TTC549 (cell line): ENCODE data around the gene UGCG.
"Not testable (repeated sequence)": the region's sequence is repeated elsewhere in the genome, so short reads cannot be mapped to it uniquely, and the experiment has no call there.

ENCODE experiments used
- FAIRE-seq: peaks from 2 replicates; lab custom pipeline; 2012; peaks lifted over from hg19 to GRCh38; lab: Jason Lieb, UNC

The UGCG gene

GRCh38 chr9:111920531-111920930 lies 23.9 kb downstream of the UGCG start:
- no peak for FAIRE-seq

- FAIRE-seq: no peak
Measured at GRCh38 chr9:111922324-111923013, 25.9 kb downstream of the UGCG start.

GRCh38 chr9:111924281-111924680 lies 27.7 kb downstream of the UGCG start:
- FAIRE-seq: no peak

GRCh38 chr9:111925017-111925770 lies 28.6 kb downstream of the UGCG start:
- FAIRE-seq: no peak

- no peak for FAIRE-seq
Measured at GRCh38 chr9:111925784-111926183, 29.2 kb downstream of the UGCG start.

- no peak for FAIRE-seq
Measured at GRCh38 chr9:111926421-111926875, 29.8 kb downstream of the UGCG start.

GRCh38 chr9:111928359-111928720 lies 31.7 kb downstream of the UGCG start:
- no peak for FAIRE-seq

GRCh38 chr9:111934747-111935146 lies 38.1 kb downstream of the UGCG start:
- no peak for FAIRE-seq

- FAIRE-seq: no peak
Measured at GRCh38 chr9:111936391-111936790, 39.8 kb downstream of the UGCG start.

- FAIRE-seq: no peak
Measured at GRCh38 chr9:111937301-111937700, 40.7 kb downstream of the UGCG start.

GRCh38 chr9:111937781-111938426 lies 41.3 kb downstream of the UGCG start:
- FAIRE-seq: no peak

- FAIRE-seq: no peak
Measured at GRCh38 chr9:111938427-111938800, 41.8 kb downstream of the UGCG start.

- no peak for FAIRE-seq
Measured at GRCh38 chr9:111939322-111939721, 42.7 kb downstream of the UGCG start.

GRCh38 chr9:111940697-111941096 lies 44.1 kb downstream of the UGCG start:
- FAIRE-seq: no peak

- no peak for FAIRE-seq
Measured at GRCh38 chr9:111943200-111943599, 46.6 kb downstream of the UGCG start.

- no peak for FAIRE-seq
Measured at GRCh38 chr9:111943746-111944145, 47.1 kb downstream of the UGCG start.

GRCh38 chr9:111944241-111944866 lies 47.7 kb downstream of the UGCG start:
- no peak for FAIRE-seq

- no peak for FAIRE-seq
Measured at GRCh38 chr9:111945216-111945615, 48.6 kb downstream of the UGCG start.

- FAIRE-seq: not testable (repeated sequence)
Measured at GRCh38 chr9:111948109-111948508, 51.5 kb downstream of the UGCG start.

GRCh38 chr9:111948951-111949350 lies 52.3 kb downstream of the UGCG start:
- no peak for FAIRE-seq

- FAIRE-seq: no peak
Measured at GRCh38 chr9:111949919-111950318, 53.3 kb downstream of the UGCG start.

- FAIRE-seq: no peak
Measured at GRCh38 chr9:111952559-111952958, 55.9 kb downstream of the UGCG start.

- FAIRE-seq: no peak
Measured at GRCh38 chr9:111953444-111953843, 56.8 kb downstream of the UGCG start.
